Sigmoid colon (tissue), 7 donors: ENCODE data around the gene NPTX1. TPM values are rescaled to one million over a fixed set of nuclear protein-coding genes. Genes with fewer than 3 reads are reported as not detected.

Experiments
- DNase-seq: peaks from one replicate; pipeline ENCODE4 v3.0.0-alpha.2; 2019
- H3K27ac ChIP-seq, 4 donors: fragments of 200-600 bp; sonication (generic); one replicate each; pipeline ENCODE4 v1.5.1; 2016 to 2019; ENCODE audit warnings: mild to moderate bottlenecking in 1 of 4
- H3K27me3 ChIP-seq, 3 donors: fragments of 200-600 bp; sonication (generic); one replicate each; pipeline ENCODE4 v1.5.1; 2019; ENCODE audit warnings: mild to moderate bottlenecking in 1 of 3
- H3K36me3 ChIP-seq, 4 donors: fragments of 200-600 bp; sonication (generic); one replicate each; pipeline ENCODE4 v1.5.1; 2016 to 2019
- H3K4me1 ChIP-seq, 4 donors: fragments of 200-600 bp; sonication (generic); one replicate each; pipeline ENCODE4 v1.5.1; 2017 to 2019
- H3K4me3 ChIP-seq, 4 donors: fragments of 200-600 bp; sonication (generic); one replicate each; pipeline ENCODE4 v1.5.1; 2017 to 2019; ENCODE audit warnings: mild to moderate bottlenecking in 2 of 4, moderate library complexity in 1 of 4
- H3K9me3 ChIP-seq, 4 donors: fragments of 200-600 bp in 3 of 4; sonication (generic) in 3 of 4; one replicate each; pipeline versions ENCODE4 v1.5.1 to v1.6.1; 2013 to 2019
- CTCF ChIP-seq, 4 experiments: fragments of 450-650 bp in 3 of 4; fragments of 200-600 bp in 1 of 4; IDR thresholded peaks; one replicate each; pipeline ENCODE4 v1.5.1; 2016 to 2019; ENCODE audit warnings: antibody characterized with exemption in 4 of 4, mild to moderate bottlenecking in 3 of 4, moderate library complexity in 2 of 4
- EP300 ChIP-seq, 4 donors: sonication (generic); formaldehyde crosslinking; IDR thresholded peaks; one replicate each; pipeline ENCODE4 v1.6.1; 2017; ENCODE audit warnings: antibody characterized with exemption in 4 of 4
- POLR2A ChIP-seq, 2 donors: fragments of 450-650 bp; IDR thresholded peaks; one replicate each; pipeline ENCODE4 v1.6.1; 2016; ENCODE audit warnings: antibody characterized with exemption in 2 of 2, mild to moderate bottlenecking in 2 of 2, moderate library complexity in 2 of 2
- POLR2AphosphoS5 ChIP-seq, 4 donors: sonication (generic); formaldehyde crosslinking; IDR thresholded peaks; one replicate each; pipeline ENCODE4 v1.6.1; 2017; ENCODE audit warnings: antibody characterized with exemption in 4 of 4
- WGBS, 2 donors: extraction: QIAGEN DNeasy Blood & Tissue Kit; methylation state at CpG; one replicate each; pipeline ENCODE4 v1.1.7; 2013; 5-methylcytosine and 5-hydroxymethylcytosine counted together
- intact Hi-C: fragments of 100-400 bp; cut with DNase I; formaldehyde crosslinking; loops from one replicate; pipeline ENCODE4 v1.15.1; 2023
- polyA plus RNA-seq, 3 donors: library from polyadenylated mRNA; stranded (reverse); fragments of 200-250 nt; gene quantifications; one replicate each; pipeline ENCODE4 v1.2.3, GENCODE V29; 2013
- total RNA-seq, 4 donors: library from RNA; depleted of rRNA; stranded (reverse); fragments of >200 nt; gene quantifications; one replicate each; pipeline ENCODE4 v1.1.0, GENCODE V29; 2016
- donor health status: healthy with polysubstance abuse.
- donor health status: Bipolar disorder and iron deficiency.
- donor health status: healthy.

Gene NPTX1
- total and polyA plus RNA-seq, 7 donors: 0.60 to 67.3 (median 36.9) TPM

- Histone ChIP-seq H3K36me3 (peaks cover 0 to 26% (median 3%) of the 10 kb centered on the region in 4 donors), H3K4me3 (no peak overlapping the region), H3K27me3 (no peaks in the 10 kb centered on the region), H3K9me3 (no peaks in the 10 kb centered on the region), H3K27ac (no peak overlapping the region), H3K4me1 (peaks cover 0 to 10% (median 9%) of the 10 kb centered on the region in 4 donors)
- DNase-seq: no peak
- 95 to 96% methylated on average over 33 of the region's 33 CpGs for WGBS, 2 donors
- TF ChIP-seq CTCF (IDR thresholded peaks at IDR 0.05): no peak
- TF ChIP-seq EP300 (IDR thresholded peaks at IDR 0.05): no peak
- no peak for TF ChIP-seq POLR2AphosphoS5 (IDR thresholded peaks at IDR 0.05)
- TF ChIP-seq POLR2A (IDR thresholded peaks at IDR 0.05): no peak
- intact Hi-C loops: no loop called here
These were observed 46.8 kb downstream of the NPTX1 start for GRCh38 chr17:80429356-80430275.

- no peak for DNase-seq
- Histone ChIP-seq H3K27me3 (no peaks in the 10 kb centered on the region), H3K4me1 (peaks cover 0 to 10% (median 9%) of the 10 kb centered on the region in 4 donors), H3K27ac (no peak overlapping the region), H3K36me3 (peaks cover 0 to 26% (median 3%) of the 10 kb centered on the region in 4 donors), H3K9me3 (no peaks in the 10 kb centered on the region), H3K4me3 (no peak overlapping the region)
- 84 to 89% methylated on average over 11 of the region's 11 CpGs for WGBS, 2 donors
- TF ChIP-seq CTCF (IDR thresholded peaks at IDR 0.05) (no peak), POLR2A (IDR thresholded peaks at IDR 0.05) (no peak), EP300 (IDR thresholded peaks at IDR 0.05) (no peak), POLR2AphosphoS5 (IDR thresholded peaks at IDR 0.05) (no peak)
- intact Hi-C loops: no loop called here
These were observed 47.6 kb downstream of the NPTX1 start for GRCh38 chr17:80428796-80429195.

- Histone ChIP-seq H3K36me3 (peaks cover 0 to 26% (median 3%) of the 10 kb centered on the region in 4 donors), H3K27me3 (no peaks in the 10 kb centered on the region), H3K4me3 (no peak overlapping the region), H3K4me1 (peaks cover 0 to 10% (median 9%) of the 10 kb centered on the region in 4 donors), H3K9me3 (no peaks in the 10 kb centered on the region), H3K27ac (no peak overlapping the region)
- WGBS, 2 donors: 91% methylated on average over 12 of the region's 12 CpGs
- intact Hi-C loops: no loop called here
- DNase-seq: no peak
- TF ChIP-seq POLR2A (IDR thresholded peaks at IDR 0.05) (no peak), POLR2AphosphoS5 (IDR thresholded peaks at IDR 0.05) (no peak), EP300 (IDR thresholded peaks at IDR 0.05) (no peak), CTCF (IDR thresholded peaks at IDR 0.05) (no peak)
These were observed 48.0 kb downstream of the NPTX1 start for GRCh38 chr17:80428363-80428762.

- H3K36me3 ChIP-seq: peaks cover 0 to 26% (median 3%) of the 10 kb centered on the region in 4 donors
- 91% methylated on average over 27 of the region's 27 CpGs for WGBS, 2 donors
- DNase-seq: no peak
- intact Hi-C loops: loop anchor here (1.0 to 2.0 kb wide), 4 partner anchors 51 to 554 kb away; no protein-coding TSS in a partner anchor
- peaks cover 0 to 10% (median 9%) of the 10 kb centered on the region in 4 donors for H3K4me1 ChIP-seq
- TF ChIP-seq EP300 (IDR thresholded peaks at IDR 0.05) (no peak), POLR2A (IDR thresholded peaks at IDR 0.05) (no peak), CTCF (IDR thresholded peaks at IDR 0.05) (no peak), POLR2AphosphoS5 (IDR thresholded peaks at IDR 0.05) (no peak)
- H3K4me3 ChIP-seq: no peak overlapping the region
- no peaks in the 10 kb centered on the region for H3K27me3 ChIP-seq
- H3K9me3 ChIP-seq: no peaks in the 10 kb centered on the region
- no peak overlapping the region for H3K27ac ChIP-seq
These were observed 48.8 kb downstream of the NPTX1 start for GRCh38 chr17:80427366-80428282.
